HG03025 (cell line): ENCODE data around the gene CASKIN2.
"Not testable (repeated sequence)": the region's sequence is repeated elsewhere in the genome, so short reads cannot be mapped to it uniquely, and the experiment has no call there.

Source experiments
- ATAC-seq: cut with Tn5 transposase; IDR thresholded peaks from one replicate; pipeline ENCODE4 v1.9.1; 2021; ENCODE audit warnings: mild to moderate bottlenecking, moderate library complexity; ENCODE audit not compliant: unreplicated experiment, low FRiP score

CASKIN2 gene

DNA sequence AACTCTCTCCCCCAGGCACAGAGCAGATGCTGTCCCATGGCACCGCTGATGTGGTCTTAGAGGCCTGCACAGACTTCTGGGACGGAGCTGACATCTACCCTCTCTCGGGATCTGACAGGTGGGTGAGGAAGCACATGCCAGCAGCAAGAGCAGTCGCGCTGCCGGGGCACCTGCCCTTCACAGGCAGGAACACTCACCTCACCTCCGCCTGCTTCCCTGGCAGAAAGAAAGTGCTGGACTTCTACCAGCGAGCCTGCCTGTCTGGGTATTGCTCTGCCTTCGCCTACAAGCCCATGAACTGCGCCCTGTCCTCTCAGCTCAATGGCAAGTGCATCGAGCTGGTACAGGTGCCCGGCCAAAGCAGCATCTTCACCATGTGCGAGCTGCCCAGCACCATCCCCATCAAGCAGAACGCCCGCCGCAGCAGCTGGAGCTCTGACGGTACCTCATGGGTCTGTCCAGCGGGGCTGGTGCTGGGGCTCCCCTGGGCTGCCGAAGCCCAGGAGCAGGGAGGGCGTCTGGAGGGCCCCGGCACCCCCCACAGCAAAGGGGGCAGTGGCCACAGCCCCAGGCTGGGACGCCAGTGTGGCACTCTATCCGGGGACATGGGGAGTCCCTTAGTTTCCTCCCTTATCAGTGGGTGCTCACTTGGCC, 21.7 kb downstream of the CASKIN2 start:
- ATAC-seq, result no peak

DNA sequence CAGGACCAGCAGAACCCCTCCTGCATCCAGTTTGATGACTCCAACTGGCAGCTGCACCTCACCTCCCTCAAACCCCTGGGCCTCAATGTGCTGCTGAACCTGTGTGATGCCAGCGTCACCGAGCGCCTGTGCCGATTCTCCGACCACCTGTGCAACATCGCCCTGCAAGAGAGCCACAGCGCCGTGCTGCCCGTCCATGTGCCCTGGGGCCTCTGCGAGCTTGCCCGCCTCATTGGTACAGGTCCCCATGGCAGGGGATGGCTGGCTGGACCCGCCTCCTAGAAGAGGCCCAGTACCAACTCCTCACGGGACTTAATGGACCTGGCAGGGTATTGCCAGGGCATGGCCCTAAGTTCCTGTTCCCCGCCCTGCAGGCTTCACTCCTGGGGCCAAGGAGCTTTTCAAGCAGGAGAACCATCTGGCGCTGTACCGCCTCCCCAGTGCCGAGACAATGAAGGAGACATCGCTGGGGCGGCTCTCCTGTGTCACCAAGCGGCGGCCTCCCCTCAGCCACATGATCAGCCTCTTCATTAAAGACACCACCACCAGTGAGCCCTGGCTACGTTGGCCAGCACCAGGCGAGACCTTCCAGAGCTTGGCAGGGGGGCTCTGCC, 22.7 kb downstream of the CASKIN2 start:
- no peak for ATAC-seq

GRCh38 chr17:75491680-75492079, 23.7 kb downstream of the CASKIN2 start:
- no peak for ATAC-seq

DNA sequence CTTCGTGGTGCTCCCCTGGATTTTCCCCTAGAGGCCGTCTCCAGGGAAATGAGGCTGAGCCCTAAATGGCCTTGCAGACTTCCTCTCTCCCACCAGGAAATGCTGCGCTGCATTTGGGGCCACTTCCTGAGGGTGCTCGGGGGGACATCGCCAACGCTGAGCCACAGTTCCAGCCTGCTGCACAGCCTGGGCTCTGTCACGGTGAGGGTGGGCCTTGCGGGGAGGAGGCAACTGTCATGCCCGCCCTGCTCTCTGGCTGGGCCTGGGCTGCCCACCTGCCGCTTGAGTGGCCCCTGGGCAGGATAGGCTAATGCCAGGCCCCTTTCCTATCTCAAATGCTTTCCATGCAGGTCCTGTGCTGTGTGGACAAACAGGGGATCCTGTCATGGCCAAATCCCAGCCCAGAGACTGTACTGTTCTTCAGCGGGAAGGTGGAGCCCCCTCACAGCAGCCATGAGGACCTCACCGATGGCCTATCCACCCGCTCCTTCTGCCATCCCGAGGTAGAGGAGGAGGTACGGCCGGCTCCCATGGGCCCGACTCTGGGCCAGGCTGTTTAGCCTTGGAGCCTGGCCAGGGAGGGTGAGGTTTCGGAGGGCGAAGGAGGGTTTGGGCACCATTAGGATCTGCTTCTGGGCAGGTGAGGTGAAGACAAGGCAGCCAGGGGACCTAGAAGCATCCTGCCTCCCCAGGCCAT, 24.2 kb downstream of the CASKIN2 start:
- ATAC-seq, result no peak

DNA sequence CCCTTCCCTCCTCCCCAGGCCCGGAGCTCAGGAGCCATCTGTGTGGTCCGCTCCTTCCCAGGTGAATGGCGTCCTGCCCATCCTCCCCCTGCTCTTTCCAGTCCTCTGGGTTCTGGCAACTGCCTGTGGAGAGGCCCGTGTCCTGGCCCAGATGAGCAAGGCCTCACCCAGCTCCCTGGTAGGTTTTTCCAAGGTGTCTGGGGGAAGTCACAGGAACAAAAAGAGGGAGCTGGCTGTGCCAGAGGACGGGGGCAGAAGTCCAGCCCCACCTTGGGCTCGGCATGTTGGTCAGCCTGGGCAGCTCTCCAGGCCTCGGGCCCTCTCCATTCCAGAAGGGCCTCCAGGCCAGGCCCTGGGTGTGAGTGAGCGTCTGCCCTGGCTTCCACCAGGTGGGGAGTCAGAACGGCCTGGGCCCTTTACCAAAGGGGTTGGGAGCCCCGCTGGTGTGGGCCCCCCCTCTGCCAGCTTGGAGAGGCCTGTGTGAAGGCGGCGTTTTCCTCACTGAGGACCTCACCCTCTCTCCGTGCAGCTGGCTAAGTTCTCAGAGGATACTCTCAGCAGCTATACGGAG, 25.1 kb downstream of the CASKIN2 start:
- no peak for ATAC-seq

GRCh38 chr17:75489511-75489955, 25.8 kb downstream of the CASKIN2 start:
- no peak for ATAC-seq

- no peak for ATAC-seq
Measured at GRCh38 chr17:75488693-75489510, 26.4 kb downstream of the CASKIN2 start.

DNA sequence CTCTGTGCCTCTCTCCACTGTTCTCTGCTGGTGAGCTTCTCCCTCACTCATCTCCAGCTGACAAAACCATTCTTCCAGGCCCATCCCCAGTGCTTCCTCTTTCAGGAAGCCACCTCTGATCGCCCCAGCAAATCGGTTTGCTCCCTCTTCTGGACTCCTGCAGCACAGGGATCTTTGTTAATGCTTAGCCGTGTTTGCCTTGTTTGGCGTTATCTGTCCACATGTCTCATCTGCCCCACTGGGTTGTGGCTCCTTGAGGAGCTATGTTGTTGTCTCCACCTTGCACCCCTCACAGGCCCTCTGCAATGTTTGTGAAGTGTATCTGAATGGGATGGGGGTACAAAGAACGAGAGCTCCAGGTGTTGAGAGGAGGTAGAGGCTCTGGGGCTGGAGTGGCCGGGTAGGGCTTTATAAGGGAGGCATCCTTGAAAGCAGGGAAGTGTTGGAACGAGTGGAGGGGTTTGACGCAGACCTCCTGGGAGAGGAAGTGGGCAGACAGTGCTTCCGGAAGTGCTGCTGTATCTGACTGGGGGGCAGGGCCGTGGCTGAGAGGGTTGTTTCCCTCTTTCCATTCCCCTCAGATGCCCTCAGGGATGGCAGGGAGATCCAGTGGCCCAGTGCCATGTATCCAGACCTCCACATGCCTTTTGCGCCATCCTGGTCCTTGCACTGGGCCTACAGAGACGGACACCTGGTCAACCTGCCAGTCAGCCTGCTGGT, 27.8 kb downstream of the CASKIN2 start:
- no peak for ATAC-seq

DNA sequence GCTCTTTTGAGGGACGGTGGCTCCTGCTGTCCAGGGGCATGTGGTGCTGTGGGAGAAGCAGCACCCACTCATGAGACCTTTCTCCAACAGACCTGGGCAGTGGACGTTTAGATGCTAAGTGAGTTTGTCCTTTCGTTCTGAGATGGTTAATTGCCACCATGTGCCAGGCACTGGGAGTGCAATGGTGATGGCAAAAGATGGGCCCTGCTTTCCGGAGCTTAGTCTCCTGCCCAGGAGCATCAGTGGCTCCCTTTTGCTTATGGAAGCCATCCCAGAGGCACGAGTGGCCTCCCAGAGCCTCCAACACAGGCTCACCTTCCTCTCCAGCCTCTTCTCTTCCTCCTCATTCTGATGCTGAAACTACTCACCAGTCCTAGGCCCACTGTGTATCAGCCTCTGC, 28.4 kb downstream of the CASKIN2 start:
- no peak for ATAC-seq

DNA sequence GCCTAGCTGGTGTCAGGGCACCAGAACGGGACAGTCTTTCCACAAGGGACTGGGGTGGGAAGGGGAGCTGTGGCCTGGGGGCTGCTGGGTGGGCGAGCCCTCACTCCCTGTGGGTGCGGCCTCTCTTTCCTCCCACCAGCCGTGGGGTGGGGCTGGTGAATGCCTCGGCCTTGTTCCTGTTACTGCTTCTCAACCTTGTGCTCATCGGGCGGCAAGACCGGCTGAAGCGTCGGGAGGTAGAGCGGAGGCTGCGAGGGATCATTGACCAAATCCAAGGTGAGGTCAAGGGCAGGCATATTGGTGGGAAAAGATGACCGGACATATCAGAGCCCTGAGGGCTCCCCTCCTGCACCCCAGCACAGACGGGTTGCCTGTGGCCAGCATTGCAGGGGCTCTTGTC, 29.2 kb downstream of the CASKIN2 start:
- ATAC-seq, result no peak

DNA sequence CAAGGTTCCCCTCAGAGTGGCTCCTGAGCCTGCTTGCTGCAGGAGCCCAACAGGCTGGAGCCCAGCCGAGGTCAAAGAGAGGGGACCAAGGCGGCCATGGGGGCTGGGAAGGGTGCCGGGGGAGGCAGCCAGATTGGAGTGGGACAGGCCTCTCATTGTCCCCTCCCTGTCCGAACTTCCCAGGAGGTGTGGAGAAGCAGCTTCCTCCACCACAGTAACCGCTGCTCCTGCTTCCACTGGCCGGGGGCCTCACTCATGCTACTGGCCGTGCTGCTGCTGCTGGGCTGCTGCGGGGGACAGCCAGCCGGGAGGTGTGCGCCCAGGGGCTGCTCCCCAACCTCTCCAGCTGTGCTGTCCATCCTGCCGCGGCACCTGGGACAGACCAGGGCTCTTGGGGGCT, 29.6 kb downstream of the CASKIN2 start:
- no peak for ATAC-seq

- ATAC-seq, result no peak
Measured at GRCh38 chr17:75482098-75482942, 33.0 kb downstream of the CASKIN2 start.

DNA sequence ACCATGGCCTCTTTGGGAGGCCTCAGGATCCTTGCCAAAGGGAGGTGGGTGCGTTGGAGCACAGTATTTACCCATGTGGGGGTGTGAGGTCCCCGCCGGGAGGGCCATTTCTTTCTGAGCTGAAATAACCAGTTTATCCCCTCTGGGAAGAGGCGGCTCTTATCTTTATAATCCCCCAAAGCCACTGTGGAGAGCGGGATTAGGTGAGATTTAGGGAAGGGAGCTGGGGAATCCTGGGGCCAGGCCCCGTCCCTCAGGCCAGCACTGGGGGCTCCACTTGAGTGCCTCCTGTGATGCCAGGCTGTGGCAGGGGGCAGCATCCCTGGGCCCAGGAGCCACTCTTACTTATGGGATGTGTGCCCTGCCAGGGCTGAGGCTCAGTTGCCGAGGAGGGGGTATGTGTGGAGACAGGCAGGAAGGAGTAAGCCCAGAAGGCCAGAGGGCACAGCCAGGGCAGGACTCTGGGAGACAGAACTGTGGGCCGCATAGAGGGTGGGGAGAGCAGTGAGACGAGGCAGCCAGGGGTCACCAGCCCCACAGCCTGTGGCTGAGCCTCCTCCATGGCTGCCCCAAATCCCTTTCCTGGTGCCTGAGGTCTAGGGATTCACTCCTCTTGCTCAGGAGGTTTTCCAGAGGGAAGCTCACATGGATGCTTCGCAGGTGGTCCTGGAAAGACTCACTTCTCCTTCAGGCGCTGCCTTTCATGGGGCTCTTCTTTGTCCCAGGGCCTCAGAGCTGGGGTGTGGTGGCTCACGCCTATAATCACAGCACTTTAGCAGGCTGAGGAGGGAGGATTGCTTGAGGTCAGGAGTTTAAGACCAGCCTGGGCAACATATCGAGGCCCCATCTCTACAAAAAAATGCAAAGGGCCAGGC, 33.9 kb downstream of the CASKIN2 start:
- ATAC-seq, result no peak

GRCh38 chr17:75480281-75480680, 35.1 kb downstream of the CASKIN2 start:
- no peak for ATAC-seq

DNA sequence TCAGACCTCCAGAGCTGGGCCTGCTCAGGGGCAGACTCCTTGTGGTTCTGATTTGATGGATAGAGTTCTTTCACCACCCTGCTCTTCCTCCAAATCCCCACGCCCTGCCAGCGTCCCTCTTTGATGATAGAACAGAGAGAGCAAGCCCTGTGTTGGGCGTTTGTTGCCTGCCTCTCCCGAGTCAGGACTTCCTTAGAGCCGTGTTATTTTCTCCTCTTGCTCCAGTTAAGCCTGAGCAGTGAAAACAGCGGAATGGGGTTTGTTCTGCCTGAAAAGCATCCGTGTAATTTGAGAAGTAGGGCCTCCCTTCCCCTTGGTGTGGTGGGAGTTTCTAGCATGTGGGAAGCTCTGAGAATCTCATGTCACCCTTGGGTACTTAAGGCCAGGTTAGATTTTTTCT, 36.8 kb downstream of the CASKIN2 start:
- no peak for ATAC-seq

DNA sequence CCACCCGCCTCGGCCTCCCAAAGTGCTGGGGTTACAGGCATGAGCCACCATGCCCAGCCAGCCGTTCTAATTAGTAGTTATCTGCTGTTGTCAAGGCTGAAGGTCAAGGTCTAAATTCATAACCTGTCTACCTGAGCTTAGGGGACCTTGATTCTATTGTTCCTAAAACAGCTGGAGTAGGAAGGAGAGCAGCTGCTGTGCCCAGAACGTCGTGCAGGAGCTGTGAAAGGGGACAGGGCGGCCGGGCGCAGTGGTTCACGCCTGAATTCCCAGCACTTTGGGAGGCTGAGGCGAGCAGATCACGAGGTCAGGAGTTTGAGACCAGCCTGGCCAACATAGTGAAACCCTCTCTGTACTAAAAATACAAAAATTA, 37.9 kb downstream of the CASKIN2 start:
- ATAC-seq, result not testable (repeated sequence)

GRCh38 chr17:75476752-75477489, 38.4 kb downstream of the CASKIN2 start:
- ATAC-seq, result no peak

- ATAC-seq, result no peak
Measured at GRCh38 chr17:75476271-75476671, 39.1 kb downstream of the CASKIN2 start.
